GM12873 (cell line): ENCODE data around the gene TTLL5.

Experiments
- CTCF ChIP-seq: IDR thresholded peaks from 2 replicates; pipeline ENCODE4 v1.5.1; 2012; ENCODE audit warnings: low read depth, mild to moderate bottlenecking, moderate library complexity, low read length, control low read depth; ENCODE audit not compliant: insufficient read depth; ENCODE audit errors: missing control alignments

The TTLL5 gene

GRCh38 chr14:75626863-75627262 is 34.2 kb upstream of the TTLL5 start:
- TF ChIP-seq CTCF: no peak

- no peak for TF ChIP-seq CTCF
Measured at GRCh38 chr14:75627406-75627805, 33.6 kb upstream of the TTLL5 start.

GRCh38 chr14:75628816-75629215 is 32.2 kb upstream of the TTLL5 start:
- no peak for TF ChIP-seq CTCF

GRCh38 chr14:75630695-75631452 is 30.2 kb upstream of the TTLL5 start:
- no peak for TF ChIP-seq CTCF

GRCh38 chr14:75631453-75631831 is 29.6 kb upstream of the TTLL5 start:
- TF ChIP-seq CTCF: no peak

- TF ChIP-seq CTCF: no peak
Measured at GRCh38 chr14:75634848-75635247, 26.2 kb upstream of the TTLL5 start.

- TF ChIP-seq CTCF: no peak
Measured at GRCh38 chr14:75636100-75636692, 24.9 kb upstream of the TTLL5 start.
